GM12892 (cell line): Measurements from ENCODE around the gene FAM20C.
"Not testable (repeated sequence)": the region's sequence is repeated elsewhere in the genome, so short reads cannot be mapped to it uniquely, and the experiment has no call there.

Source experiments
- DNase-seq: peaks from one replicate; pipeline ENCODE4 v3.0.0; 2011; ENCODE audit not compliant: insufficient read length
- FAIRE-seq: peaks from 2 replicates; lab custom pipeline; 2011; peaks lifted over from hg19 to GRCh38; lab: Jason Lieb, UNC
- POLR2A ChIP-seq: IDR thresholded peaks from 2 replicates; pipeline ENCODE4 v1.6.1; 2011; ENCODE audit warnings: low read depth, low read length, control low read depth
- POLR2AphosphoS5 ChIP-seq: IDR thresholded peaks from 2 replicates; pipeline ENCODE4 v1.6.1; 2011; ENCODE audit warnings: low read depth, low read length, control low read depth
- TAF1 ChIP-seq: IDR thresholded peaks from 2 replicates; pipeline ENCODE4 v1.6.1; 2011; ENCODE audit warnings: low read depth, mild to moderate bottlenecking, control low read depth, low read length, borderline replicate concordance

Gene FAM20C

GRCh38 chr7:181738-182137 is 10.6 kb upstream of the FAM20C start:
- DNase-seq (no peak), FAIRE-seq (no peak)
- TF ChIP-seq TAF1 (no peak), POLR2AphosphoS5 (no peak), POLR2A (no peak)

GRCh38 chr7:182502-182901 is 9.9 kb upstream of the FAM20C start:
- not testable (repeated sequence) for DNase-seq, FAIRE-seq

DNA sequence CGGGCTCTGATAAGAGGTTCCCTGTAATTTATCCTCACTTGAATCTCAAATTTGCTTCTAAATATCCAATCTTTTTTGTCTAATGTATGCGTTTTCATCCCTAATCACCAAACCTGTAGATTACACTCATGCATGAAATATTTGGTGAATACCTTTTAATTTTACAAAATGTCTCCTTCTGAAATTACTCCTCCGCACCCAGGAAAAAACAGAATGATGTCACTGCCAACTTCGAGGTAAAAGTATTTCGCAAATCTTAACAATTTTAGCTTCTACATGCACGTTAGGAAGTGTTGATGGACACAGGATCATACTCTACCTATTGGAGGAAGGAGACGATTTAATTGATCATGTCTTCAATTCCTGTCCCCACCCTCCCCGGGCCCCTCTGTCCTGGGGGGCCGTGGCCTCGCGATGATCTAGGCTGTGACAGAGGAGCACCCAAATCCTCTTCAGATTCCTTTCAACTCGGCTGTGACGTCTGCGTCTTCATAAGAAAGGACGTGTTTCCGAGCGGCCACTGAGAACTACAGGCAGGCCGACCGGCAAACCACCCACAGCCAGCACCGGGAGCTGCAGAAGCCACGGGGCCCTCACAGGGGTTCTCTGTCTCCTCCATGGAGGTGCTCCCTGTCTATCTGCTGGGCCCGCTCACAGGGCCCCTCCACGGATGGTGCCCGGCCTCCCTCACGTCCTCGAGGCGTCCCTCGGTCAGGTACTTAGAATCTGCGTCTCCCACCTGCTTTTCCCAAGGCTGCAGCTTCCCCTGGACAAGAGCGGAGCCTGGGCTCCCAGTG is 8.7 kb upstream of the FAM20C start:
- TF ChIP-seq TAF1 (no peak), POLR2A (no peak), POLR2AphosphoS5 (no peak)
- FAIRE-seq (no peak), DNase-seq (no peak)

DNA sequence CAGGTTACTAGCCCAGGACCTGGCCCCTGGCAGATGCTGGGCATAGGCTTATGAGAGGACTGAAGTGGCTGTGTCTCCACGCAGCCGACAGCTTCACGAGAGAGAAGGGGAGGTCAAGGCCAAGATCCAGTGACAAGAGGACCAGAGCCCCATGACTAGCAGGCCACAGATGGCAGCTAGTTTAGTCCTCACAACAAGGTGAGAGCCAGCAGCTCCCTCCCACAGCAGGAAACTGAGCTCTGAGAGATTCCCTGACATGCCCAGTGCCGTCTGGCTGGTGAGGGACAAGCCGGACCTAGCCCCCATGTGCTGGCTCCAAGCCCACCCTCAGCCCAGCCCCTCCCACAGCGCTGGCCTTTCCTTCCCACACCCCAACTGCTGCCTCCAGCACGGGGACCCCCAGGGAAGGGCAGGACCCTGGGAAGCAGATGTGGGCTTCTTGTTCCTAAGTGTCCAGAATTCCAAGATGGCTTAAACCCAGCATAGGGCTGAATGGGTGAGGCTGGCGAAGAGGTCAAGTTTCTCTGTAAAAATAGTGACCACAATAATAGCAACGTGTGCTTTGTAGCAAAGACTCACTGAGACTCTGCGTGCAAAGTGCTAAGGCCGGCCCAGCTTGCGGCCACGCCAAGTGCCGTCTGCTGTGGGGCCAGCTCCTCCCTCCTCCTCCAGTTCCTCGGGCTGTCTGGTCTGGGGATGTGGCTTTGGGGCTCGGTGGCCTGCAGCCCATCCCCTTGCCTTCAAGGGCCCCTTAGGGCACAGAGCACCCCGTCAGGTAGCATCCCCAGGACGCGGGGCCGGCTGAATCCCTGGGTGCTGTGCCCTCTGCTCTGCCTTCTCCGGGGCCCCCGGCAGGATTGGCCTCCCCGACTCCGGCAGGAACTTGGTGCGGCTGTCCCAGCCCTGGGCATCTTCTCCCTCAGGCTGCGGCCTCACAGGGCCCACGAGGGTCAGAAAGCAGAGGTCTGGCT is 7.8 kb upstream of the FAM20C start:
- FAIRE-seq = no peak
- no peak for DNase-seq
- TF ChIP-seq POLR2A = no peak
- no peak for TF ChIP-seq POLR2AphosphoS5
- no peak for TF ChIP-seq TAF1

- DNase-seq = no peak
- TF ChIP-seq POLR2AphosphoS5 = no peak
- no peak for TF ChIP-seq TAF1
- TF ChIP-seq POLR2A = no peak
- FAIRE-seq = no peak
These were observed 5.8 kb upstream of the FAM20C start for GRCh38 chr7:186516-187113.

DNA sequence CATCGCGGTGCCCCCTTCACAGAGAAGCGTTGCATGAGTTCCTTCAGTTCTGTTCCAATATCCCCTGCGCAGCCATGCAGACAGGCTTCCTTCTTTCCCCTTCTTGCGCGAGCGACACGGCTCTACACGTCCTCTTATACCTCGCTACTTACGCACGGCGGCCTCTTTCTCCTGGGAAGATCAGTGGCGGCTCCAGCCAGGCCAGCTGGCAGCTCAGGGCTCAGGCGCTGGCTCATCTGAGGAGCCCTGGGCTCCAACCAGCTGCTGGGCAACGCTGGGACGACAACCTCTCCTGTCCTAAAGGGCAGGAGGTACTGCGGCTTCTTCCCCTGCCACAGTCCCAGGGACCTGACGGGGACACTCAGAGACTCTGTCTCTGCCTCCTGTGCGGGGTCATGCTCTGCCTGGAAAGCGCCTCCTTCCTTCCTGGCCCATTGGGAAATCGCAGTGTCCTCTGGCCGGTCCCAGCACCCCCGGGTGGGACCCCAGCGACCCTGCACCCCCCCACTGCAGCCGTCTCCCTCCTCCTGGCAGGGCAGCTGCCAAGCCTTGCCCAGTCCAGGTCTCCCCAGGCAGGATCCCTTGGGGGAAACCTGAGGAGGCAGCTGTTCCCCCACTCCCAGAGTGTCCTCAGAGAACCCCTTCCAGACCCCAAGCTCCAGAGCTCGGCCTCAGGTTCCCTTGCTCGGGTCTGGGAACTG is 5.0 kb upstream of the FAM20C start:
- FAIRE-seq (no peak), DNase-seq (no peak)
- TF ChIP-seq POLR2AphosphoS5 (no peak), TAF1 (no peak), POLR2A (no peak)

DNA sequence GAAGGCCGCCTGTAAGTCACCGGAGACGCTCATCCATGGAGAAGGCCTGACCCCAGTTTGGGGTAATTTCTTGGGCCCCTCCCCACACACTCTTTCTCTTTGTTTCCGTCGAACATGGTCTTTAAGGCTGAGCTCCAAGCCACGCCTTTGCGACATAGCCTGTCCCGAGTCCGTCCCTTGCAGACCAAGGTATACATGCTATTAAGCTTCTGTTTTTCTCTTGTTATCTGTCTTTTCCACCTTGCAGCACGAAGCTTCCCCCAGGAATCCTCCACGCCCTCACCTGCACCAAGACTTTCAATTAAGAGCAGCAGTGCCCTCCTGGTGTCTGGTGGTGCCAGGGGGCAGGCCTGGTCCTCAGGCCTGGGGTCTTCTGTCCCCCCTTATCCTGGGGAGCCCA is 4.2 kb upstream of the FAM20C start:
- DNase-seq (no peak), FAIRE-seq (no peak)
- no peak for TF ChIP-seq POLR2A
- no peak for TF ChIP-seq POLR2AphosphoS5
- no peak for TF ChIP-seq TAF1

GRCh38 chr7:188727-189500 is 3.5 kb upstream of the FAM20C start:
- no peak for FAIRE-seq
- DNase-seq = no peak
- no peak for TF ChIP-seq POLR2A
- TF ChIP-seq POLR2AphosphoS5 = no peak
- TF ChIP-seq TAF1 = no peak

GRCh38 chr7:189719-190118 is 2.7 kb upstream of the FAM20C start:
- DNase-seq (no peak), FAIRE-seq (no peak)
- no peak for TF ChIP-seq POLR2AphosphoS5
- TF ChIP-seq TAF1 = no peak
- no peak for TF ChIP-seq POLR2A

DNA sequence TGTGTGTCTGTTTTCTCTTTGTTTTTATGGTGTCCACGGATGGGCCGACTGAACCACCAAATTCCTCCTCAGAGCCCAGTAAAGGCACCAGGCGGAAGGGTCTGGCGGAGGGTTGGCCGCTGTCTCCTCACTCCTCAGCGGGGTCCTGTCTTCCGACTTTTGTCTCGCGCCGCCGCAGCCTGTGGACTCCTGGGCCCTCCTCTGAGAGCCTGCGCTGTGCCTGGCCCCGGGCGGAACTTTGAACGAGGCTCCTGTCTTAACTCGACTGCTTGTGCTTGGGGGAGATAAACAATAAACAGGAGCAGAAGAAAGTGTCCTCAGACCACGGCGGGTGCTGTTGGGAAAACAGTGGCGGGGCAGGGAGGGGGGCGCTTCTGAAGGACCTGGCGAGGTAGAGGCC is 2.2 kb upstream of the FAM20C start:
- DNase-seq (no peak), FAIRE-seq (no peak)
- TF ChIP-seq POLR2AphosphoS5 = no peak
- no peak for TF ChIP-seq TAF1
- no peak for TF ChIP-seq POLR2A
